Epithelial cell of esophagus (primary cell): Measurements from ENCODE around the gene CRYBG2.
"Not testable (repeated sequence)": the region's sequence is repeated elsewhere in the genome, so short reads cannot be mapped to it uniquely, and the experiment has no call there.

Experiments
- DNase-seq: peaks from one replicate; pipeline ENCODE4 v3.0.0; 2010; ENCODE audit warnings: low read depth
- H3K4me3 ChIP-seq: 2 replicates; pipeline ENCODE4 v1.5.1; 2011; ENCODE audit warnings: mild to moderate bottlenecking, low read length, control low read depth
- CTCF ChIP-seq: IDR thresholded peaks from 2 replicates; pipeline ENCODE4 v1.5.1; 2011; ENCODE audit warnings: low read depth, mild to moderate bottlenecking, low read length, control low read depth, inconsistent platforms; ENCODE audit not compliant: insufficient read depth; ENCODE audit errors: missing control alignments

CRYBG2 gene

GRCh38 chr1:26376050-26376449, 22.1 kb upstream of the CRYBG2 start:
- no peak for DNase-seq

GRCh38 chr1:26375081-26375480, 21.2 kb upstream of the CRYBG2 start:
- TF ChIP-seq CTCF = no peak
- H3K4me3 ChIP-seq = no peak overlapping the region

More at GRCh38 chr1:26376050-26376449, 22.1 kb upstream of the CRYBG2 start:
- no peak for TF ChIP-seq CTCF
- H3K4me3 ChIP-seq = no peak overlapping the region

GRCh38 chr1:26374361-26374760, 20.4 kb upstream of the CRYBG2 start:
- not testable (repeated sequence) for H3K4me3 ChIP-seq, DNase-seq

More at GRCh38 chr1:26375081-26375480, 21.2 kb upstream of the CRYBG2 start:
- DNase-seq = no peak

GRCh38 chr1:26373789-26374188, 19.9 kb upstream of the CRYBG2 start:
- DNase-seq = no peak
- no peak for TF ChIP-seq CTCF
- no peak overlapping the region for H3K4me3 ChIP-seq

- no peak overlapping the region for H3K4me3 ChIP-seq
- no peak for DNase-seq
- TF ChIP-seq CTCF = no peak
Measured at GRCh38 chr1:26373281-26373680, 19.4 kb upstream of the CRYBG2 start.

GRCh38 chr1:26372611-26373010, 18.7 kb upstream of the CRYBG2 start, which contains the start of gene ZNF683:
Gene ZNF683 (minus strand): TSS chr1:26372750. CDS start chr1:26368571, 4,179 bp downstream.
- not testable (repeated sequence) for DNase-seq

GRCh38 chr1:26372039-26372438, 18.1 kb upstream of the CRYBG2 start:
- DNase-seq = peak; percentile 89
- TF ChIP-seq CTCF = no peak
- no peak overlapping the region for H3K4me3 ChIP-seq

More at GRCh38 chr1:26372611-26373010, 18.7 kb upstream of the CRYBG2 start, which contains the start of gene ZNF683:
- H3K4me3 ChIP-seq = not testable (repeated sequence)

- no peak for TF ChIP-seq CTCF
- DNase-seq = no peak
- no peak overlapping the region for H3K4me3 ChIP-seq
Measured at GRCh38 chr1:26370591-26371382, 16.9 kb upstream of the CRYBG2 start.
